ENCODE results near the gene RALGPS2. TPM values are rescaled to one million over a fixed set of nuclear protein-coding genes. Genes with fewer than 3 reads are reported as not detected.

Gene RALGPS2
- total and polyA plus RNA-seq, 8 donors = 3.1 to 72.3 (median 8.3) TPM

DNA sequence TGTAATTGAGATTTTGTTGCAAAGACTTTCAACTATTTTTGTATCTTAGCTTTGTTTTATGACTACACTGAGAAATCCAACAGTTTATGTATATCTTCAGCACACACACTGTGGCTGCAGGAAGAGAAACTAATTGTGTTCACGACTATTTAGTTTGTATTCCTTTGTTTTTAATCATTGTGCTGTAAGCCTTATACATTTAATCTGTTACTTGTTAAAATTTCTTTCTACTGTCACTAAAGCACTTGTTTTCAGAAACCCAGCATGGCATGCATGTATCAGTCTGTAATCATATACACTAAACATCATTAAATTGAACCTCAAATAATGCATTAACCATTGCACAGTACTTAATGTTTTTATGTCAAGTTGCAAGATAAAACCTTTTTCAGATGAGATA lies 145.2 kb downstream of the RALGPS2 start:
- H3K36me3 ChIP-seq = peaks cover 0 to 3% (median 0%) of the 10 kb centered on the region in 4 donors
- no peak for DNase-seq
- no peaks in the 10 kb centered on the region for H3K9me3 ChIP-seq
- TF ChIP-seq, protein P1, sequence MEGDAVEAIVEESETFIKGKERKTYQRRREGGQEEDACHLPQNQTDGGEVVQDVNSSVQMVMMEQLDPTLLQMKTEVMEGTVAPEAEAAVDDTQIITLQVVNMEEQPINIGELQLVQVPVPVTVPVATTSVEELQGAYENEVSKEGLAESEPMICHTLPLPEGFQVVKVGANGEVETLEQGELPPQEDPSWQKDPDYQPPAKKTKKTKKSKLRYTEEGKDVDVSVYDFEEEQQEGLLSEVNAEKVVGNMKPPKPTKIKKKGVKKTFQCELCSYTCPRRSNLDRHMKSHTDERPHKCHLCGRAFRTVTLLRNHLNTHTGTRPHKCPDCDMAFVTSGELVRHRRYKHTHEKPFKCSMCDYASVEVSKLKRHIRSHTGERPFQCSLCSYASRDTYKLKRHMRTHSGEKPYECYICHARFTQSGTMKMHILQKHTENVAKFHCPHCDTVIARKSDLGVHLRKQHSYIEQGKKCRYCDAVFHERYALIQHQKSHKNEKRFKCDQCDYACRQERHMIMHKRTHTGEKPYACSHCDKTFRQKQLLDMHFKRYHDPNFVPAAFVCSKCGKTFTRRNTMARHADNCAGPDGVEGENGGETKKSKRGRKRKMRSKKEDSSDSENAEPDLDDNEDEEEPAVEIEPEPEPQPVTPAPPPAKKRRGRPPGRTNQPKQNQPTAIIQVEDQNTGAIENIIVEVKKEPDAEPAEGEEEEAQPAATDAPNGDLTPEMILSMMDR (IDR thresholded peaks at IDR 0.05) = no peak
- TF ChIP-seq POLR2A (IDR thresholded peaks at IDR 0.05) = no peak
- no peak for TF ChIP-seq POLR2AphosphoS5 (IDR thresholded peaks at IDR 0.05)
- no peak for TF ChIP-seq EP300 (IDR thresholded peaks at IDR 0.05)
- H3K4me3 ChIP-seq = peak overlapping the region in 3 of 4 donors; percentile 19 to 35 (median 33)
- intact Hi-C loops (cut with DNase I; ENCODE audit: low total_unique reads) = no loop called here
- no peaks in the 10 kb centered on the region for H3K27me3 ChIP-seq
- peaks cover 9 to 25% (median 17%) of the 10 kb centered on the region in 4 donors for H3K4me1 ChIP-seq
- H3K27ac ChIP-seq = peak overlapping the region in 3 of 5 donors; percentile 11 to 69 (median 60)
- WGBS, 5 donors = 41 to 60% (median 50%) methylated on average over 1 of the region's 1 CpG

- H3K27me3 ChIP-seq = no peaks in the 10 kb centered on the region
- no peaks in the 10 kb centered on the region for H3K9me3 ChIP-seq
- H3K4me1 ChIP-seq = peaks cover 9 to 25% (median 17%) of the 10 kb centered on the region in 4 donors
- H3K4me3 ChIP-seq = peak within 1 kb of the TSS; percentile 7 to 35 (median 26)
- no peaks in the 10 kb centered on the region for H3K36me3 ChIP-seq
- 34 to 45% (median 38%) methylated on average over 4 of the region's 4 CpGs for WGBS, 5 donors
- intact Hi-C loops (cut with DNase I; ENCODE audit: low total_unique reads) = no loop called here
- peak in 1 of 2 donors; percentile 77 for DNase-seq
- TF ChIP-seq, protein P1 (IDR thresholded peaks at IDR 0.05) = no peak
- TF ChIP-seq POLR2AphosphoS5 (IDR thresholded peaks at IDR 0.05) (no peak), EP300 (IDR thresholded peaks at IDR 0.05) (no peak), POLR2A (IDR thresholded peaks at IDR 0.05) (no peak)
- H3K27ac ChIP-seq = peak within 1 kb of the TSS in 4 of 5 donors; percentile 42 to 69 (median 60)
These were observed 145.9 kb downstream of the RALGPS2 start, which contains the start of gene ANGPTL1 for GRCh38 chr1:178870944-178871343. TSS of gene ANGPTL1 (minus strand) at chr1:178871077. CDS start at chr1:178865776, 5,301 bp downstream.

DNA sequence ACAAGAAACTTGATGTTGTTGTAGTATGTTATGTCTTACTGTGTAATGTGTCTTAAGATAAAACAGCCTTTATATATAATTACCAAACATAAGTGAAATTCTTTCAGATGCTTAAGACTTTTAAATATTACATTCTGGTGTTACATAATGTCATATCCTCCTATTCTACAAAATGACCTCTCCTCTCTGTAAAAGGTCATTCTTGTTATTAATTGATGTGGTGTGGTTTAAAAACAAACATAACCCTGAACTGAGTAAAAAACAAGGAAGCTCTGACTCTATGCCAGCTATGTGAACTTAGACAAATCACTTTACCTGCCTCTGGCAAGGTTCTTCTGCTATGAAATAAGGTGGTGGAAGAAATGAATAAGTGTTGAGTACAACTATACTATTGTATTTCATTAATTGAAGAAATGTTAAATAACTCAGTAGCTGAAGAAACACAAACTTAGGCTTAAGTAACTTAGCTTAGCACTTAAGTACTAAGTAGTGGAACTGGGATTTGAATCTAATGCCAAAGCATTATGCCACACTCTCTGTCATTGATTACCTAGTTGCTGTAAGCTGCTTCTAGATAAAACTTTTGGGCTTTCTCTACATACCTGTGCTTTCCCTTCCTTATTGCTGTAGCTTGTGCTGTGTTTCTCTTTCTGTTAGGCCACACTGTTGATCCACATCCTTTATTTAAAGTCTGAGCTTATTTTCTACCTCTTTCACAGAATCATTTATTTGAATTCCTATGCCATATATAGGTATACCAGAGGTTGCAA lies 146.7 kb downstream of the RALGPS2 start:
- H3K36me3 ChIP-seq = no peaks in the 10 kb centered on the region
- peak in 1 of 2 donors; percentile 44 for DNase-seq
- peaks cover 9 to 25% (median 17%) of the 10 kb centered on the region in 4 donors for H3K4me1 ChIP-seq
- H3K9me3 ChIP-seq = no peaks in the 10 kb centered on the region
- no peak overlapping the region for H3K4me3 ChIP-seq
- H3K27me3 ChIP-seq = no peaks in the 10 kb centered on the region
- TF ChIP-seq EP300 (IDR thresholded peaks at IDR 0.05) (no peak), POLR2AphosphoS5 (IDR thresholded peaks at IDR 0.05) (no peak), POLR2A (IDR thresholded peaks at IDR 0.05) (no peak)
- TF ChIP-seq, protein P1 (IDR thresholded peaks at IDR 0.05) = no peak
- peak overlapping the region in 4 of 5 donors; percentile 1 to 69 (median 51) for H3K27ac ChIP-seq
- intact Hi-C loops (cut with DNase I; ENCODE audit: low total_unique reads) = no loop called here

- Histone ChIP-seq H3K4me1 (peaks cover 9 to 25% (median 17%) of the 10 kb centered on the region in 4 donors), H3K27me3 (no peaks in the 10 kb centered on the region), H3K9me3 (no peaks in the 10 kb centered on the region), H3K36me3 (no peaks in the 10 kb centered on the region), H3K4me3 (no peak overlapping the region), H3K27ac (no peak overlapping the region)
- 88 to 97% (median 96%) methylated on average over 2 of the region's 2 CpGs for WGBS, 5 donors
- no peak for DNase-seq
- intact Hi-C loops (cut with DNase I; ENCODE audit: low total_unique reads) = no loop called here
- TF ChIP-seq POLR2A (IDR thresholded peaks at IDR 0.05) = no peak
- TF ChIP-seq, protein P1 (IDR thresholded peaks at IDR 0.05) = no peak
- TF ChIP-seq EP300 (IDR thresholded peaks at IDR 0.05) = no peak
- no peak for TF ChIP-seq POLR2AphosphoS5 (IDR thresholded peaks at IDR 0.05)
These were observed 149.9 kb downstream of the RALGPS2 start for GRCh38 chr1:178874966-178875365.
